Epithelial cell of prostate (primary cell): Measurements from ENCODE around the gene FLNC.

Source experiments
- DNase-seq: peaks from one replicate; pipeline ENCODE4 v3.0.0-alpha.2; 2011; ENCODE audit warnings: low read depth, low spot score
- H3K27ac ChIP-seq: fragments of 450-650 bp; 2 replicates; pipeline ENCODE4 v1.5.1; 2017; ENCODE audit warnings: mild to moderate bottlenecking

Gene FLNC

GRCh38 chr7:128887169-128888038, 57.2 kb downstream of the FLNC start:
- no peak for DNase-seq
- no peak overlapping the region for H3K27ac ChIP-seq

DNA sequence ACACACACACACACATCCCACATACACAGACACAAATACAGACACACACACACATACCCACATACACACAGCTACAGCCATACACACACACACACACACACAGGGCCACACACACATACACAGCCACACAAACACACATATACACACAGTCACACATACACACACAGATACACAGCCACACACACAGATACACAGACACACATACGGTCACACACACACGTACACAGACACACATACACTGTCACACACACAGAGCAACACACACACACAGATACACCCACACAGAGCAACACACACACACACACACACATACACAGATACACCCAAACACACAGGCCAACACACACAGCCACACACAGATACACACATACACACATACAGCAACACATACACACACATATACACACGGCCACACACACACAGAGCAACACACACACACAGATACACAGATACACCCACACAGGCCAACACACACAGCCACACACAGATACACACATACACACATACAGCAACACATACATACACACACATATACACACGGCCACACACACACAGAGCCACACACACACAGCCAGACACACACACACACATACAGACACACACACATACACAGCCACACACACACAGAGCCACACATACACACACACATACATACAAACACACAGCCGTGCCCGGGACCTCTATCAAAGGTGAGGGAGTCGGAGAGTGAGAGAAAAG, 58.0 kb downstream of the FLNC start:
- no peak overlapping the region for H3K27ac ChIP-seq
- DNase-seq, result no peak

DNA sequence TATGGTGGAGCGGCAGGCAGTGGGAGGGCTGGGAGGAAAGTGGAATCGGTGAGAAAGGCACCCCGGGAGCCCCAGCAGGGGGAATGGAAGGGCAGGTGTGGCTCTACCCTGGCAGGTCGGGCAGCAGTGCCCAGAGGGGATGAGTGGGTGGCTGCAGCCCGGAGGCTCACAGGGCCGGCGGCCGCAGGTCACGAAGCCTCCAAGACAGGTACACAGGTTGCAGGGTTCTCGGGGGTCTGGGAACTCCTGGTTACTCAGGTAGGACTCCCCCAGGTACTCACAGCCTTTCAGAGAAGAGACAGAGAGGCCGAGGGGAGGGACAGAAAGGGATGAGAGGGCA, 58.5 kb downstream of the FLNC start:
- no peak overlapping the region for H3K27ac ChIP-seq
- DNase-seq, result no peak

GRCh38 chr7:128889121-128889520, 58.9 kb downstream of the FLNC start:
- no peak for DNase-seq
- no peak overlapping the region for H3K27ac ChIP-seq

DNA sequence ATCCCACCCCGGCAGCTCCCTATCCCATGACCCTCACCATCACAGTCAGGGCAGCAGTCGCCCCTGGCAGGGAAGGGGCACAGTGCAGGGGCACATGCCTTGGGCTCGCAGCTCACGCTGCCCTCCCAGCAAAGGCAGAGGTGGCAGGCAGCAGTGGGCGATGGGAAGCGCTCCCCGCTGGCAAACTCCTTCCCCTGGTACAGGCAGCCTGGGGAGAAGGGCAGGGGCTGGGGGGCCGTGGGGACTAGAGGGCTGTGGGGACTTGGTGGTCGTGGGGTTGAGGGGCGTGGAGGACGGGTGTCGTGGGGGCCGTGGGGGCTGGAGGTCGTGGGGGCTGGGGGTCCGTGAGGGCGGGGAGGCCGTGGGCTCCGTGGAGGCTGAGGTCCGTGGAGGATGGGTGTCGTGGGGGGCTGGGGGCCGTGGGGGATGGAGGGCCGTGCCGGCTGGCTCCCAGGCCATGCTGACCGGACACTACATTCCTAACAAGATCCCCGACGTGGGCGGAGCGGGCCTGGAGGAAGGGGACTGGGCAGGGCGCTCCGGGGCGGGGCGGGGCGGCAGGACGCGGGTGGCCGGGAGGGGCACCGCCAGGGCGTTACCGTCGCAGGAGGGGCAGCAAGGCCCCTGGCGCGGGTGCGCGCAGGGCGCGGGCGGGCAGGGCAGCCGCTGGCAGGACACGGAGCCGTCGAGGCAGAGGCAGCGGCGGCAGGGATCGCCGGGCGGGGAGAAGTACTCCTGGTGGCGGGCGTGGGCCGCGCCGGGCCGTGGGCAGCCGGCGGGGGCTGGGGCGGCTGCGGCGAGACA, 60.3 kb downstream of the FLNC start:
- DNase-seq, result no peak
- peak overlapping the region; percentile 32 for H3K27ac ChIP-seq

- DNase-seq, result no peak
These were observed 61.1 kb downstream of the FLNC start for GRCh38 chr7:128891110-128891941.

GRCh38 chr7:128891942-128892269, 61.7 kb downstream of the FLNC start:
- DNase-seq, result no peak
- peak overlapping the region; percentile 55 for H3K27ac ChIP-seq

More at GRCh38 chr7:128891110-128891941, 61.1 kb downstream of the FLNC start:
- H3K27ac ChIP-seq, result peak overlapping the region; percentile 32

DNA sequence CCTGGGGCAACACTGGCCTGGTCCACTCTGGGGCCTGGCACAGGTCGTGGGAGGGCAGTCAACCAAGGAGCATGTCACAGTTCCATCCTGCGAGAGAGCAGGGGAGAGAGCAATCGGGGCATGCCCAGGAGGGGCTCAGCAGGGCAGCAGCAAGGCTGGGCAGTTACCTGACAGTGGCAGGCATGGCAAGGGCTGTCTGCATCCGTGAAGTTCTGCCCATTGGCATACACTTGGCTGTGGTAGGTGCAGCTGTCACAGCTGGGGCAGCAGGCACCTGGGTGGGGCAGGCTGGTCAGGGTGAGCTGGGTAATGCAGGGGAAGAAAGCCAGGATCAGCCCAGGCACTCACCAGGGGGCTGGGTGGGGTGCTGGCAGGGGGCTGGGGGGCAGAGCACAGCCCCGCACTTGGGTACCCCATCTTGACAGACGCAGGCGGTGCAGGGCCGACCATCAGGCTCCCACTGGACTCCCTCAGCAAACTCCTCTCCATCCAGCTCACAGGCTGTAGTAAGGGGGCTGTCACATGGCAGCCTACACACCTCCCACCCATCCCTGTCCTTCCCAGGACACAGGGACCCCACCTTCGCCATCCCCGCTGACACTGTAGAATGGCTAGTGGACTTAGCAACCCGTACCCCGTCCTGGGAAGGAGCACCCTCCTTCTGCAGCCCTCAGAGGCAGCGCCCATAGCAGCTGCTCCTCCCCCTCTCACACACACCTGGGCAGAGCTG, 62.5 kb downstream of the FLNC start:
- H3K27ac ChIP-seq, result peak overlapping the region; percentile 55
- DNase-seq, result no peak

DNA sequence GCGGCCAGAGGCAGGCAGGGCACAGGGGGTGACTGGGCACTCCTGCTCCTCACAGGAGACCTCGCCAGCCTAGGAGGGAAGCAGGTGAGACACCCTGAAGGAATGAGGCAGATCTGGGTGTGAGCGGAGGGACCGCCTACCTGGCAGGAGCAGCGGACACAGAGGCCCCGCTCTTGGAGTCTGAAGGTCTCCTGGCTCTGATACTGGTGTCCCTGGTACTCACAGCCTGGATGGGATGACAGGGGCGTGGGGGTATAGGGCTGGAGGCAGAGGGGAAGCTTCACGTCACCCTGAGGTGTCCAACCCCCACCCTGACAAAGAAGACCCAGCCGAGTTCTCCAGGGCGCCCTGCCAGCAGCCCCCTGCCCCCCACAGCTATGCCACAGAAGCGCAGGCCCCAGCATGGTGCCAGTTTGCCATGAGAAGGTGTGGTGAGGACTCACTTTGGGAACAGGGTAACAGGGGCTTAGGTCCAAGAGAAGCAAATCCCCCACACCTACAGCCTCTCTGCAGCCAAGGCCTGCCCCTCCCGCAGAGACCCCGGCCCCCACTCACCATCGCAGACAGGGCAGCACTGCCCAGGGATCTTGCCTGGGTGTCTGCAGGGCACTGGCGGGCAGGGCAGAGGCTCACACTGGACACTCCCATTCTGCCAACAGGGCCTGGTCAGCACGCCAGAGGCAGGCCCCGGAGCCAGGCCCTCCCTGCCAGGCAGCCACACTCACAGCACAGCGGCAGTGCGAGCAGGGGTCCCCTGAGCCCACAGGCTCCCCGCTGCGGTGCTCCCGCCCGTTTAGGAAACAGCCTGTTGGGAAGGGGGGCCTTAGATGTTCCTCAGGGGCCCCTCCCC, 63.3 kb downstream of the FLNC start:
- H3K27ac ChIP-seq, result peak overlapping the region; percentile 55
- peak; percentile 54 for DNase-seq

DNA sequence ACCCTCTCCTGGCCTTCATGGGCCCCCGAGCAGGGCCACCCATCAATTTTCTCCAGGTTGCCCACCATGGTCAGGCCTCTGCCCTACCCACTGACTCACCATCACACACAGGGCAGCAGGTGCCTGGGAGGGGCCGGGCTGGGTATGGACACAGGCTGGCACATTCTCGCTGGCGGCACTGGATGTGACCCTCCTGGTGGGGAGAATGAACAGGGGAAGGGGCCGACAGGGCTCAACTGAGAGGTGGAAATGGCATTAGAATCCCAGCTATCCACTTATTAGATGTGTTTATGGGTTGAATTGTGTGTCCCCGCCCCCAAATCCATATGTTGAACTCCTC, 63.9 kb downstream of the FLNC start:
- no peak for DNase-seq

GRCh38 chr7:128895320-128895719, 65.1 kb downstream of the FLNC start:
- no peak overlapping the region for H3K27ac ChIP-seq
- DNase-seq, result no peak

More for the DNA sequence above, 63.9 kb downstream of the FLNC start:
- H3K27ac ChIP-seq, result no peak overlapping the region

DNA sequence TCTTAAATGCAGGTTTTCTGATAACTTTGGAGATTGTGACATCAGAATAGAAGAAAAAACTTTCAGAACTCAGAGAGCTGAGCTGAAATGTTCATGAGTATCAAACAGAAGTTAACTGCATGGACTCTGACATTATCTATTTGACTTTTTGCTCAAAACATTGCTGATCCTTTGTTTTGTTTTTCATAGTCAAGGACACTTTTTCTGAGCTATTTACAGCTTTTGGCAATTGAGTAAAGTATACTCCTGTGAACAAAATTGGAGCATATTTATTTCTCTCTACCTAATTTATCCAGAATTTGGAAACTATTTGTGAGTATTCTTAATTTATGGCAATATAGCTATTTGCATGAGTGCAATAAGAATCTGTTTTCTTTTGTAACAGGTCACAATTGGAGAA, 69.2 kb downstream of the FLNC start:
- DNase-seq, result no peak
- H3K27ac ChIP-seq, result no peak overlapping the region

- DNase-seq, result no peak
- H3K27ac ChIP-seq, result no peak overlapping the region
These were observed 70.0 kb downstream of the FLNC start for GRCh38 chr7:128900237-128900636.

DNA sequence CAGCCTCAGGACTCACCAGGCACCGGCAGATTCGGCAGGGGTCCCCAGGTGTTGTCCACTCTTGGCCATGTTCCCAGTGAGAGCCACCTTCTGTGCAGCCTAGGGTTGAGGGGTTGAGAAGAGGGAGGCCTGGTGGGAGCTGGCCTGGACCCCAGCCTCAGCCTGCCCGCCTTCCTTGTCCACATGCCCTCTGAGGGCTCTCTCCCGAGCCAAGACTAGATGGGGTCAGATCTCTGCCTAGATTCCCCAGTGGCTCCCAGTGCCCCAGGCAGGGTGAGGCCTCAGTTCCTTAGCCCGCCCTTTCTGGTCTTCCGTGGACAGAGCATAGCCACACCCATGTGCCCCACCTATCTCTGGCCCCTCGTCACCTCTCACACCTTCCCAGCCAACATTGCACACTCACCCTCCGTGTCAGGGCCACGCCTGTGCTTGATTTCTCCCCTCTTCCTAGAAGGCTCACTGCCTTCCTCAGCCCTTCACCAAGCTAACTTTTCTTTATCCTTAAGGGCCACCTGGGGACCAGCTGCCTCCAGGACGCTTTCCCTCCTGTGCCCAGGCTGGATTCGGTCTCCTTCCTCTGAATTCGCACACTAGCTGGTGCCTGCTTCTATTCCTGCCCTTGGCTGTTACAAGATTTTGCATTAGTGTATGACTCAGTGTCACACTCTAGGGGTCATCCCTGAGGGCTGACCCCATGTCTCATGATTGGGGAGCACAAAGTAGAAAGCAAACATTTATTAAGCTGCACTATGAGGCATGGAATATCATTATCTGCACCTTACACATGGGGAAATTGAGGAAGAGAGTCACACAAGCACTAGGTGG, 72.8 kb downstream of the FLNC start:
- DNase-seq, result no peak
- peak overlapping the region; percentile 52 for H3K27ac ChIP-seq

GRCh38 chr7:128903621-128904361, 73.6 kb downstream of the FLNC start:
- H3K27ac ChIP-seq, result peak overlapping the region; percentile 52
- DNase-seq, result no peak

DNA sequence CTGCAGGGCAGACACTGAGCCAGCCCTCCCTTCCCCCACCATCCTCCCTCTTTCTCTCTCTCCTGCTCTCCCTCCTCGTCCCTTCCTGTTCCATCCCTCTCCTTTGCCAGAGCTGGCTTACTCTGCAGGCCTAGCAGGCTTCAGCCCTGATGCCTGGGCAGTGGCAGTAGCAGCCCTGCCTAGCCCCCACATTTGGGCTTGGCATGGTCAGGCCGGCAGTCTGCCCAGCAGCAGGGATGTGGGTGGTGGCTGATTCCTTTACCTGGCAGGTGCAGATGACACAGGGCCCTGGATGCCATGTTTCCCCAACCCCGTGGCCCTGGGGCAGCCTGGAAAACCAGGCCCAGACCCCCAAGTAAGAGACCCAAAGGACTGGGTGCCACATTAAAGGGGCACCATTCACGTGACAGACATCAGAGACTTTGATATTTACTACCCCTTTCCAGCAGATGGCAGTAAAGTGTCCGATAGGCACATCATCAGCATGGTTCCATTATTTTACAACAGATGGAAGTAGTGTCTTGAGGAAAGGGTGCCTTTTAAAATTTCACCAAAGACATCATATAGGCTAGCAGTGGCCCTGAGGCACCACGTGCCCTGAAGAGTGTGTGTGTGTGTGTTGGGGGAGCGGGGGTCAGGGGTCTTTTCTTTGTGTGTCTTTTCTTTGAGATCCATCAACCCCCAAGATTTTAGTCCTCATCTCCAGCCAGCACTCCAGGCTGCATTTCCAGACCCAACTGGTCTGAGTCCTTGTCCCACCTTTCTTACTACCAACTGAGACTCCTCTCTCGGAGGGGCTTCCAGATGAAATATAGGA, 74.4 kb downstream of the FLNC start:
- no peak for DNase-seq
- no peak overlapping the region for H3K27ac ChIP-seq
